Fibroblast of gingiva (primary cell): ENCODE data around the gene PHF12.

Experiments used
- DNase-seq: peaks from one replicate; pipeline ENCODE4 v3.0.0-alpha.2; 2011; ENCODE audit warnings: low read depth

PHF12 gene

GRCh38 chr17:28858801-28859355 lies 92.4 kb downstream of the PHF12 start:
- DNase-seq, result no peak

- DNase-seq, result no peak
Measured at GRCh38 chr17:28857905-28858800, 93.2 kb downstream of the PHF12 start.

- DNase-seq, result no peak
Measured at GRCh38 chr17:28856028-28856574, 95.2 kb downstream of the PHF12 start.

- no peak for DNase-seq
Measured at GRCh38 chr17:28855336-28855679, 96.0 kb downstream of the PHF12 start.
